ENCODE data around the gene FLVCR1. TPM values are rescaled to one million over a fixed set of nuclear protein-coding genes. Genes with fewer than 3 reads are reported as not detected.
A peak's percentile ranks its signal among the peaks of the same experiment; 100 is the strongest.

The FLVCR1 gene
- total RNA-seq, 1 donor from 2014 or later: 6.9 TPM

DNA sequence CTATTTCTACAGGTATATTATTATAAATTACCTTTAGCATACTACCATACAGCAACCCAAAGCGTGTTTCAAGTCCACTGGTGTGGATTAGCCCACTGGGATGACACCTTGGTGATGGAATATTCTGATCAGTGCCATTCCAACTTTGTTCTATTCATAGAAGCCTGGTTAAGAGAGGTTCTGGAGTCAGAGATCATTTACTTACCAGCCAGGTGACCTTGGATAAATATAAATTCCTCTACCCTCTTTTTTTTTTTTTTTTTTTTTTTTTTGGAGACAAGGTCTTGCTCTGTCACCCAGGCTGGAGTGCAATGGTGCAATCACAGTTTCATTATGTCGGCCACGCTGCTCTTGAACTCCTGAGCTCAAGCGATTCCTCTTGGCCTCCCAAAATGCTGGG is 10.5 kb upstream of the FLVCR1 start, which contains the start of gene SPATA45:
SPATA45 (minus strand) TSS at position 101 of the 400 bp plus-strand sequence. CDS start 11,500 bp downstream, outside the sequence.
- TF ChIP-seq CTCF (conservative IDR thresholded peaks at IDR 0.05; ENCODE audit: low read depth, low read length): no peak
- H3K4me3 ChIP-seq (ENCODE audit: low read depth, low read length): no peak within 1 kb of the TSS
- DNase-seq (ENCODE audit: low read depth): no peak

- no peak for DNase-seq (ENCODE audit: low read depth)
- no peak for TF ChIP-seq CTCF (conservative IDR thresholded peaks at IDR 0.05; ENCODE audit: low read depth, low read length)
- H3K4me3 ChIP-seq (ENCODE audit: low read depth, low read length): no peak overlapping the region
These were observed 5.9 kb upstream of the FLVCR1 start for GRCh38 chr1:212852105-212852688.

DNA sequence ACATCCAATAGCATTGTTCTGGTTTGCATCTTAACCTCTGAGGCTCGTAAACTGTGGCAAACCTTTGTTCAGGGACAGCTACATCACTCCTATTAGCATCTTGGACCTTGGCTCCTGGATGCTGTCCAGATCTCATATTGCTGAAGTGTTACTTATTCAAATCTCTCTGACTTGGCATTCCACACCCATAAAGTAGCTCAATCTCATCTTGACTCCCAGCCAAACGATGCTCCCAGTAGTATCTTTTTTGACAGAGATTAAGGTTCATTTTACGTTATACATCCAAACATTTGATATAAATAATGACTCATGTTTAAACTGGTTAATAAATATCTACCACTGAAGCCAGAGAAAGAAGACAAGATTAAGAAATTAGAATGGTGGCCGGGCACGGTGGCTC is 4.4 kb upstream of the FLVCR1 start:
- no peak for TF ChIP-seq CTCF (conservative IDR thresholded peaks at IDR 0.05; ENCODE audit: low read depth, low read length)
- peak; percentile 61 for DNase-seq (ENCODE audit: low read depth)
- H3K4me3 ChIP-seq (ENCODE audit: low read depth, low read length): no peak overlapping the region

- DNase-seq (ENCODE audit: low read depth): no peak
- TF ChIP-seq CTCF (conservative IDR thresholded peaks at IDR 0.05; ENCODE audit: low read depth, low read length): no peak
- H3K4me3 ChIP-seq (ENCODE audit: low read depth, low read length): peak overlapping the region; percentile 77
These were observed 1.3 kb upstream of the FLVCR1 start for GRCh38 chr1:212856755-212857154.

DNA sequence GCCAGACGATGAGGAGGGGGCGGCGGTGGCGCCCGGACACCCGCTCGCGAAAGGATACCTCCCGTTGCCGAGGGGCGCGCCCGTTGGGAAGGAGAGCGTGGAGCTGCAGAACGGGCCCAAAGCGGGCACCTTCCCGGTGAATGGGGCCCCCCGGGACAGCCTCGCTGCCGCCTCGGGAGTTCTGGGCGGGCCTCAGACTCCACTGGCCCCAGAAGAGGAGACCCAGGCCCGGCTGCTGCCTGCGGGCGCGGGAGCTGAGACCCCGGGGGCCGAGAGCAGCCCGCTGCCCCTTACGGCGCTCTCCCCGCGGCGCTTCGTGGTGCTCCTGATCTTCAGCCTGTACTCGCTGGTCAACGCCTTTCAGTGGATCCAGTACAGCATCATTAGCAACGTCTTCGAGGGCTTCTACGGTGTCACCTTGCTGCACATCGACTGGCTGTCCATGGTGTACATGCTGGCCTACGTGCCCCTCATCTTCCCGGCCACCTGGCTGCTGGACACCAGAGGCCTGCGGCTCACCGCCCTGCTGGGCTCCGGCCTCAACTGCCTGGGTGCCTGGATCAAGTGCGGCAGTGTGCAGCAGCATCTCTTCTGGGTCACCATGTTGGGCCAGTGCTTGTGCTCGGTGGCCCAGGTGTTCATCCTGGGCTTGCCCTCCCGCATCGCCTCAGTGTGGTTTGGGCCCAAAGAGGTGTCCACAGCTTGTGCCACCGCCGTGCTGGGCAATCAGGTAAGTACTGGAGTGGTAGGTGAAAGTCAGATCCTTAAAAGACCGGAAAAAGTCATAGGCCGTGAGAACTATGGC is 588 bp downstream of the FLVCR1 start:
- peak overlapping the region; percentile 77 for H3K4me3 ChIP-seq (ENCODE audit: low read depth, low read length)
- TF ChIP-seq CTCF (conservative IDR thresholded peaks at IDR 0.05; ENCODE audit: low read depth, low read length): no peak
- no peak for DNase-seq (ENCODE audit: low read depth)

DNA sequence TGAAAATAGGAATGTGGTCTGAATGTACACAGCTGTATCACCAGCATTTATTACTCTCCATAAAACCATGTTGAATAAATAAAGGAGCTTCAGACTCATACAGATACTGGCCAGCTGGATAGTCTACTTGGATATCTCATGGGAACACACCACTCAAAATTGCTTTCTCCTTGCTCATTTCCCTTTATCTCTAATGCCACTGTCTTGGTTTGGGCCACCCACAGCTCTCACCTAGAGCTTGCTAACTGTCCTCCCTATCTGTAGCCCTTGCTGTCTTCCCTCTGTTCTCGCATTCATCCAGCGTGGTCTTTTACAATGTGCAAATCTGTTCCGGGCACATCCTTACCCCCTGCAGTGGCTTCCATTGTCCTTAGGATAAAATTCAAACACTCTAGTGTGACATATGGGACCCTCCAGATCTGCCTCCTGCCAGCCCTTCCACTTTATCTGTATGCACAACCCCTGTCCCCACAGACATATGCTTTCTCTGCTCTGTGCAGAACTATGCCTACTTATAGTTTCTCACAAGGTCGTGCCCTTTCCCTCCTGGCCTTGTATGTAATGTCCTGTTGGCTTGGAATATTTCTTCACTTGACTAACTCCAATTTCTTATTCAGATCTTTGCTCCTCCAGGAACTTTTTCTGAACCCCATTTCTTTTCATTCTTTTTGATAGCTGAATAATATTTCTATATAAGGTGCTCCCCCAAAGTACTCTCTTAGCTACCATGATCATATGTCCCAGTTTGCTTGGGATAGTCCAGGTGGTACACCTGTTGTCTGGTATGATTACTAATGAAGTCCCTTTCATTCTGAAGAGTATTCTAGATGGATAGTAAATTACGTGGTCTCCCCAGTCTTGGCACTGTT is 2.9 kb downstream of the FLVCR1 start:
- TF ChIP-seq CTCF (conservative IDR thresholded peaks at IDR 0.05; ENCODE audit: low read depth, low read length): no peak
- H3K4me3 ChIP-seq (ENCODE audit: low read depth, low read length): no peak overlapping the region
- DNase-seq (ENCODE audit: low read depth): no peak
